ENCODE results near the gene IKBIP.
"Not testable (repeated sequence)": the region's sequence is repeated elsewhere in the genome, so short reads cannot be mapped to it uniquely, and the experiment has no call there.

The IKBIP gene

DNA sequence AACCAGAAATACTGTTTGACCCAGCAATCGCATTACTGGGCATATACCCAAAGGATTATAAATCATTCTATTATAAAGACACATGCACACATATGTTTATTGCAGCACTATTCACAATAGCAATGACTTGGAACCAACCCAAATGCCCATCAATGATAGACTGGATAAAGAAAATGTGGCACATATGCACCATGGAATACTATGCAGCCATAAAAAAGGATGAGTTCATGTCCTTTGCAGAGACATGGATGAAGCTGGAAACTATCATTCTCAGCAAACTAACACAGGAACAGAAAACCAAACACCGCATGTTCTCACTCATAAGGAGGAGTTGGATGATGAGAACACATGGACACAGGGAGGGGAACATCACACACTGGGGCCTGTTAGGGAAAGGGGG is 67.8 kb downstream of the IKBIP start:
- DNase-seq (ENCODE audit: low read depth in 2 of 2): not testable (repeated sequence)

- DNase-seq (ENCODE audit: low read depth in 2 of 2): no peak
Measured at GRCh38 chr12:98575013-98575412, 69.6 kb downstream of the IKBIP start.
